Activated T-helper 1 cell treated with anti-CD3 and anti-CD28 coated beads, Interleukin-2, amount 50 U/mL, for 16 hours (primary cell): ENCODE data around the gene CYP11A1.

Experiments
- DNase-seq, 2 donors: peaks; one replicate each; pipeline ENCODE4 v3.0.0-alpha.2; 2020; ENCODE audit warnings: low read depth in 1 of 2, low spot score in 1 of 2

The CYP11A1 gene

DNA sequence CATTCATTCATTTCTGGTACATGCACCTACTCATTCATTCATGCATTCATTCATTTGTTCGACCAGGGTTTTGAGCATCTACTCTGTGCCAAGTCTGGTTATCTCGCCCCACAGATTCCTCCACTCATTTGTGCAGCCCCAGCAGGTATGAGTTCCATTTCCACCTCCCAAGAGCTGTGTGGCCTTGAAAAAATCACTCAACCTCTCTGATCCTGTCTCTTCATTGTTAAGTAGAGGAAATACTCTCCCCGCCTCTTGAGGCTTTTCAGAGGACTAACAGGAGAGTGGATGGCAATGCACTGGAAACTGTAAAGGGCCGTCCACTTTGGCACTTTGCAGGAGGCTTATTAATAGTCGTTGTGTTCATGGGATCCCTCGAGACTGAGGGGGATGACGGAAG is 61.8 kb downstream of the CYP11A1 start:
- no peak for DNase-seq

DNA sequence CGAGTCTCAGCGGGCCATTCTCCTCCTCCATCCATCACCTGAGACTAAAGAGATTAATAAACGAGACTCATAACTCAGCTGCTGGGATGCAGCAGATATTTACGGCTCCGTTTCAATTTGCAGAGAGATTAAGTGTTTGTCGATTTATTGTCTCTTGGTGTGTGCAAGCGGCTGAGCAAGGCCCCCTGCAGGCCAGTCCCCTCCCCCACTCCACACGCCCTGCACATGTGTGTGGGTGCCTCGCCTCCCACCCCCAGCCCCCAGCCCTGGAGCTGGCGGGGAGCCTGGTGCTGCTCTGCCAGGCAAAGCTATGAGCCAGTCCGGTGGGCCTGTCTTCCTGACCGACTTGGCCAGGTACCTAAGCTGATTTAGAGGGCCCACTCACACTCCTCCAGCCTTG is 63.0 kb downstream of the CYP11A1 start:
- DNase-seq, result no peak

DNA sequence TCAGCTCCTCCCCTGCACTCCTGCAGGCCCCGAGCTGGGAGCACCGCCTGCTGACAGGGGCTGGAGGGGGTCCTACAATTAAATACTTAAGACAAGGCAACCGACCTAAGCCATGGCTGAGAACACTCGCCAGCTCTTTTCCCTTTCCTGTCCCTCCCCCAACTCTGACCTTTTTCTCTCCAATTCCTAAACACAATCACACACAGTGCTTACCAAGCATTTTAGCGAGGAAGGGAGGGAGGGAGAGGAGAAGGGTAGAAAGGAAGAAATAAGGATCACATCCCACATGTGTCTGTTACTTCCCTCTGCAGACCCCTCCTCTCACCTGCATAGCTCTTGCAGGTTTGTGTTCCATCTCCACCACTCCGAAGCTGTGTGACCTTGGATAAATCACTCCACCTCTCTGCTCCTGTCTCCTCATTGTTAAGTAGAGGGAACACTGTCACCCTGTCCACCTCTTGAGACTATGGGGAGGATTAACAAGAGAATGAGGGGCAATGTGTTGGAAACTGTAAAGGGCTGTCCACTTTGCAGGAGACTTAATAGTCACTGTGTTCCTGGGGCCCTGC is 63.6 kb downstream of the CYP11A1 start:
- DNase-seq, result no peak

DNA sequence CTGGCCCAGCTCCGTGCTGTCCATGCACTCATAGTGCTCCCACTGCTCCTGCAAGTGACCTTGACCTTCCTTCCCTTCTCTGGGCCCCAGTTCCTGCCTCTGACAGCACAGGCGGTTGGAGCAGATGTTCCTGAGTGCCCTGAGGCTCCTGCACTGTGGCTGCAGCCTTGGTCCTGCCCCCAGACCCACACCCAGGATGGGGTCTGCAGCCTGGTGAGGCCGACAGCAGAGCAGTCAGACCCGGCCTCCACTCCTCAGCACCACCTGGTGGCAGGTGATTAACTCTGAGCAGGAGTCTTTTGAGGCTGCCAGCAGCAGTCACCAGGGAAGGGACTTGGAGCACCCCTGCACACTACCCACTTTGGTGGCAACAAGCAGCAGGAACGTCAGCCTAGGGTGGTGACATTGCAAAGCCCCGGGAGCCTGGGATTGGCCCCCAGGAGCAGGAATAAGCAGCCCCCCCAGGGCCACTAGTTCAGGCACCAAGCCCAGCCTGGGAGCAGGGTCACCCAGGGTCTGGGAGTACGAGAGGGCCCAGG is 64.6 kb downstream of the CYP11A1 start:
- DNase-seq, result no peak

DNA sequence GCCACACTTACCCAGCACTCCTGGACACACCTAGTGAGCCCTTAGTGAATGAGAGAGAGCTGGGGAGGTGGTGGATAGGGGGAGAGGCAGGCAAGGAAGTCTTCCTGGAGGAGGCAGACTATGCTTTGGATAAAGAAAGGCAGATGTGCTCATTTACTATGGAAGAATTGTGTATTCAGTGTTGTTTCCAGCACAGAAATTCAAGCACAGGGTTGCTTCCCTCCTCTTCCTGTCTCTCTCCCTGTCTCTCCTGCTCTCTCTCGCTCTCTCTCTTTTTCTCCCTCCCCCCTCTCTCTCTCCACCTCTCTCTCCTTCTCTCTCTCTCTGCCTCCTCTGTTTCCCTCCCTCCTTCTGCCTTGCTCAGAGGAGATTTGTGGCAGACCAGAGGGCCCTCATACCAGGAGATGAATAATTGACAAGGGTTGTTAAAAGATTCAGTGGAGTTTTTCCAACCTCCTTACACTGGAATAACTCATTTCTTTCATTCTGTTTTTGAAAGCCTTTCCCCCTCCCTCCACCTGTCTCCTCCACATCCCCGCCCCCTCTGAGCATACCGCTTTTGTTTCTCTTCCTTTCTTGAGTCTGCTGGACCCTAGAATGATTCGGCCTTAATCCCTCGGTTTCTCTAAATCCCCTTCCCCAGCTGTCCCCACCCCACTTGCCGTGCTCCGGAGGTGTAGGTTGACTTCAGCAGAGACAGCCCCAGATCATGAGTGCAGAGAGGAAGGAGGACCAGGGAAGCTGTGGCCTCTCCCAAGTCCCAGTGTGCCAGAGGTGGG is 65.7 kb downstream of the CYP11A1 start:
- DNase-seq, result no peak

DNA sequence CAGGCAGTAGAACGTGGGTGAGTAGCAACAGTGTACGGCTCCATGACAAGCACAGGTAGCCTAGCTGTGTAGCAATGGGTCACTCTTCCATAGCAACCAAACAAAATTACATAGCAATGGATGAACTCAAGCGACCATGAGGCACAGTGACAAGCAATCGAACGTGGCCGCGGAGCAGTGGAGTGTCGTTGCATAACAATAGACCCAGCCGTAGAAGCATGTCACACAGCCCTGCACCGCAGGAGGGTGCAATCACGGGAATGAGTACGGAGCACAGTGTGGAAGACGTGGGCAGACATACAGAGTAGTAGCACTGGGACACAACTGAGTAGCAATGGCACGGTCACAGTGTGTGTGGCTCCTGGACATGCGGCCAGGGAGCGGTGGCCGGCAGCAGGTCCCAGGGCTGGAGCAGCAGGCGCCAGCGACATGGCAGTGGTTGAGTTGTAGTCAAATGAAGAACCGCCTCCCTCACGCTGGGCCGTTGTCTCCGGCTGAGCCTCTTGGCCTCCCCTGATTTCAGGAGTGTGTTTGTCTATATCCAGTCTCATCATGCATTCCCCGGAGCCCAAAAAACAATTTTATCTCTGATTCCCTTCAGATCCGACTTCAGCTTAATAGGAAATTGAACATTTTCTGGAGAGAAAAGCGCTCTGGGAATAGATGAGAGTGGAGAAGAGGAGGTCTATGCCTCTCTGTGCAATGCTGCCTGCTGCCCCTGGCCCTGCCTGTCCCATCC is 67.2 kb downstream of the CYP11A1 start:
- no peak for DNase-seq

DNA sequence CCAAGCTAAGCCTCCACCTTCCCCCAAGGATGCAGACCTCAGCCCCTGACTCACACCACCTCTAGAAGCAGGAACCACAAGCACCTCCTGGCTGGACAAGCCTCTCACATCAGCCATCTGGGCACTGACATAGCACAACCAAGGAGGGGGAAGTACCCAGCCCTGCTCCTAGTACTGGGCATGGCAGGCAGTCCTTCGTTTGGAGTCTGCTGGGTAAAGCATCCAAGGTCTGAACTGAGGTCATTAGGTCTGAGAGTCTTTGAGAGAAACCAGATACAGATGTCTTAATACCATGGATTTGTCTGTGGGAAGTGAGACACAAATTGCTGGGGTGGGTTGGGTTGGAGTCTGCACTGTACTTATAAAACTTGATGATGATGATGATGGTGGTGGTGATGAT is 69.6 kb downstream of the CYP11A1 start:
- no peak for DNase-seq

DNA sequence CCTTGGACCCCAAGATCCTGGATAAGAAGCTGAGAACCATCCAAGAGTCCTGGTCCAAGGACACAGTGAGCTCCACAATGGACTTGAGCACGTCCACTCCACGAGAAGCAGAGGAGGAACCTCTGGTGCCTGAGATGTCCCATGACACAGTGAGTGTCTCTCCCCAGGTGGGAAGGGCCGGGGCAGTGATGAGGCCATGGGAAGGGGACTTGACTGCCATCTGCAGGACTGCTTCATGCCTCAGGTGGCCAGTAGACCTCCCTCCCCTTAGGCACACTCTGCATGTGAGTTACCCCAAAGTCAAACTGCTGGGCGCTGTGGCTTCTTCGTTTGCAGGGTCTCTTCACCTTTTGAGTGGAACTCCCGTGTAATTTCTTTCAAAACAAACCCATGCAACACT is 71.6 kb downstream of the CYP11A1 start:
- no peak for DNase-seq

DNA sequence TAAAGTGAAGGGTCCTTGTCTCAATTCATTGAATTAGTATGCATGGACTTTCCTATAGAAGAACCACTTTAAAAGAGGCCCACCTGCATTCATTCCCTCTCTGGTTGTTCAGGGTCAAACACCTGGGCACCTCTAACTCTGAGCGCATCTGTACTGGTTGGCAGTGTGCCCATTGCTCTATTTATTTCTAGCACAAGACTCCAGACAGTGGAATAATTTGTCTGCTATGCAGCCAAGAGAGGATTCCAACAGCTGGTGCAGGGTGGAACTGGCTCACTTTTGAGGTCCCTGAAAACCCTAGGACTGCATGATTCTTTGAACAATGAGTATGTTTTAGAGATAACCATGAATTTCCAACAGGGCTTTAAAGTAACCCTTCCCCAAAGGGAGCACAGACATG is 73.4 kb downstream of the CYP11A1 start:
- no peak for DNase-seq

DNA sequence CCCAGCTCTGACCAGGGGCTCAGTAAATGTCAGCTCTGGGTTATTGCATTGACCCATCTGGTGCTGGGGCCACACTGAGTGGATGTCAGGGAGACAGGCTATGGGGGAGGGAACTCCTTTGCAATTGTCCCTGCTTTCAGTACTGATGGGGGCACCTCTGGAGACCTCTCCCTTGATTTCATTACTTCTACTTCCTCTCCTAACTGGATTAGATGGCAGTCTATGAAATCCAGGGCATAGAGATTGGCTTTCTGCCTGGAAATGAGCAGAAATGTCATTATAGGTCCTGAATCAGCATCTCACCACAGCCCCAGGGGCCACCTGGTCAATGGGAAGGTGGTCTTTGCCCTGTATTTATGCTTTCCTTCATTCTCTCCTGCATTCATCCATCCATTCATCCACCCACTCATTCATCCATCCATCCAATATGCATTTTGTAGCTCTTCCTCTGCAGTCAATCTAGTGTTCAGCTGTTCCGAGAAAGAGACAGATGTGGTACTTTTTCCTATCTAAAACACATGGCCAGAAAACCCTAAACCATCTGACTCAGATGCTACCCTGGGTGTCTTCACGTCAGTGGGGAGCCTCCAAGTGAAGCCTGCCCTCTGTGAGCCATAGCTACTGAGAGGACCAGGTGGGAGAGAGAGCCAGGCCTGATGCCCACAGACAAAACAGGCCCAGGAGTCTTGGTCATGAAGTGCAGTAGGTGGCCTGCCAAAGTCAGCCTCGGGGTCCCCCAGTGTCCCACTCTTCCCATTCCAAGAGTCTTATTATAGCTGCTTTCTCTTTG is 74.2 kb downstream of the CYP11A1 start:
- DNase-seq, result no peak

DNA sequence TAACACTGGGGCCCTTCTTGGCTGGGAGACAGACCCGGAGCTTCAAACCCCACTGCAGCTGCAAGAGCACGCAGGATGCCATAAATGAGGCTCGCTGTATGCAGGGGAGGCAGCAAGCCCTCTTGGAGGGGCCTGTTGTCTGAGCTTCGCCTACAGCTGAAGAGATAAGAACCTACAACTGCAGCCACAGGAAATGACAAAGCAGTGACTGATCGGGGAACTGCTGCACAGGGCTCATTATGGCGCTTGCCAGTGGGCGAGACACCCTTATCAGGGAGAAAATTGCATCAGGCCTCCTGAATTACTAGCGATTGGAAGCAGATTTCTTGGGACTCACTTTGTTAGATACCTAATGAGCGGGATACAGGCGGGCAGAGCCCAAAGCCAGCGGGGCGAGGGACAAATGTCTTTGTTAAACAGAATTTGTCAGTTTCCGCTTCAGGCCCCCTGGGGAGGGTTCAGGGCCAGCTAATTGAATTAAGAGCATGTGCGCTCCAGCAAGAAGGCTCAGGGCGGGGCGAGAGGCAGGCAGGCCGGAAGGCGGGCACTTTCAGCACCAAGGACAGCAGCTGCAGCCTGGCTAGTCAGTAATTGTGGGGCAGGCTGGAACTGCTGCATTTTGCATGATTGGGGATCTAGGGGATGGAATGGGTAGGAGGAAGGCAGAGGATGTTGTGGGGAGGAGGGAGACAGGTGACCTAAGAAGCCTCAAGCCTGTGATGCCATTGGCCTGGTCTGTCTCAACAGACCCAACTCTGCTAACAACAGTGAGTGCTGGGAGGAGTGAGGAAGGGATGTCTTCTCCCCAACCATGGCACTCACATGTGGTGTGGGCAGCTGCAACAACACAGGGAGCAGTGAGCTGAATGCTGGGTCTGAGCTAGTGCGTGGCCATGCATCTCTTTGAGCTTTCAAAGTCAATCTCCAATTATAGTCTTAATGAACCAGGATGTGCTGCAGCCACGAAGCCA is 76.1 kb downstream of the CYP11A1 start:
- peak; percentile 30 to 33 for DNase-seq

DNA sequence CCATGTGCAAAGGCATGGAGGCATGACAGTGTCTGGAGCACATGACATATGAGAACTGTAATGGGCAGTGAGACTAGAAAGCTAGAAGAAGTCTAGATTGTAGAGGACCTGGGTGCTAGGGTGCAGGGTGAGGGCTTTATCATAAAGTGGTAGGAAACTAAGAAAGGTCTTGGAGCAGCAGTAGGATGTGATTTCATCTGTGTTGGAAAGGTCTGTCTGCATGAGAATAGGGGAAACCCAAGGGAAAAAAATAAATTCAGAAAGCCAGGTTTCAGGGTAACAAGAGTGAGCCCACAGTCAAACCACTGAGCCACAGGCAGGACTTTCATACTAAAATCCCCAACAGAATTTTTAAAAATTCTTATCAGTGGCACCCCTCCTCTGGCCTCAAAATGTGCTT is 76.8 kb downstream of the CYP11A1 start:
- DNase-seq, result no peak

DNA sequence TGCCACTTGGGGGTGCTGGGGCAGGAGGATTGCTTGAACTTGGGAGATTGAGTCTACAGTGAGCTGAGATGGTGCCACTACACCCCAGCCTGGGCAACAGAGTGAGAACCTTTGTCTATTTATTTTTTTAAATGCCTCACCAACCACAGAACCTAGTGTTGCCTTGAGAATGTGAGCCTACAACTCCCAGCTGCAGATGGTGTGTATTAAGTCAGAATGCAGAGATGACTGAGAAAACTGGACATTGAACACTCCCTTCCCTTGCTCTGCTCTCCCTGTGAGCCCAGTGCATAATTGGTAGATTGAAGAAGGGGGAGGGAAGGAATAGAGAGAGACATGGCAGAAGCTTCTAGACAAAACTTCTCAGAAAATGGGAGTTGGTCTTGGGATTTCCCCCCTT is 77.8 kb downstream of the CYP11A1 start:
- no peak for DNase-seq
